ENCODE data around the gene BMAL1.

DNA sequence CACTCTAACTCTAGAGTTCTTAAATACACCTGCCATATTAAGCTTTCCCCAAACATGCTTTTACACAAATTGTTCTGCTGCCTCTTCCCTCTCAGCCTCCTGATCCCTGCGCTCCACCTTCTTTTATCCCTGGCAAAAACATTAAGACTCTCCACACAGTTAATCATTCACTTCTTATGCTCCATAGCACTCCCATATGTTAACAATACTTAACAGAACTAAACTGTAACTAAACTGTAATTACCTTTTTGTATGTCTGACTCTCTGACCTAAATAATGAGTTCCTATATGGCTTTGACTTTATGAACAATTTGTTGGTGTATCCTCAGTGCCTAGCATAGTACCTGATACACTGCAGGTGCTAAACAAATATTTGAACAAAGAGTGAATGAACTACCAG is 113.6 kb downstream of the BMAL1 start:
- TF ChIP-seq POLR2A (IDR thresholded peaks at IDR 0.05; ENCODE audit: low read depth, low read length) (no peak), POLR2AphosphoS5 (IDR thresholded peaks at IDR 0.05; ENCODE audit: low read depth, low read length) (no peak), TAF1 (IDR thresholded peaks at IDR 0.05; ENCODE audit: borderline replicate concordance, low read depth, low read length) (no peak)
